Kidney epithelial cell (primary cell): ENCODE measurements around the gene SCPEP1. TPM values are rescaled to one million over a fixed set of nuclear protein-coding genes. Genes with fewer than 3 reads are reported as not detected.

ENCODE experiments used
- DNase-seq: peaks from one replicate; pipeline ENCODE4 v3.0.0-alpha.2; 2010; ENCODE audit warnings: low read depth
- H3K27me3 ChIP-seq: 2 replicates; pipeline ENCODE4 v1.6.0; 2011; ENCODE audit warnings: low read length; ENCODE audit not compliant: control insufficient read depth, insufficient read depth
- H3K36me3 ChIP-seq: 2 replicates; pipeline ENCODE4 v1.5.1; 2011; ENCODE audit warnings: low read length; ENCODE audit not compliant: control insufficient read depth, insufficient read depth
- H3K4me3 ChIP-seq: 2 replicates; pipeline ENCODE4 v1.5.1; 2011; ENCODE audit warnings: low read depth, mild to moderate bottlenecking, control low read depth, low read length
- total RNA-seq: library from RNA; depleted of rRNA; stranded (reverse); fragments of >200 nt; gene quantifications from 2 replicates; pipeline ENCODE4 v1.2.3, GENCODE V29; 2015
- TF ChIP-seq, protein P1 (sequence below): IDR thresholded peaks from 2 replicates; pipeline ENCODE4 v1.5.1; 2011; ENCODE audit warnings: mild to moderate bottlenecking, moderate library complexity, low read length, control low read depth, inconsistent platforms; ENCODE audit not compliant: insufficient read depth, poor library complexity, severe bottlenecking

The SCPEP1 gene
- total RNA-seq, 1 donor from 2014 or later: 24.8 TPM

DNA sequence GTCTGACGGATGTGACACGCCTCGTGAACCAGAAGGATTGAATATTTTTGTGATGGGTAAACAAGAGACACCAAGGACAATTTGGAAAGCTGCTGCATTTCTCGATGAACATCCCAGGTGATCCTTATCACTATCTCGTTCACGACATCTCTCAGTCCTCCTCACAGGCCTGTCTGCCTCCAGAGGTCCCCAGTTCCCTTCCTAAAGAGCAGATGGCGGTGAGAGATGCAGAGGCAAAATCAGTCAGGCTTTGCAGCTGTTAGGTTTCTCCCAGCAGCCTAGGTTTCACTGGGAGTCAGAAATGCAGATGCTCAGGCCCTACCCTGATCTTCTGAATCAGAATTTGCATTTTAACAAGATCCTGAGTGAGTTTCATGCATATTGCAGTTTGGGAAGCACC, 23.6 kb downstream of the SCPEP1 start:
- H3K36me3 ChIP-seq: no peaks in the 10 kb centered on the region
- no peak overlapping the region for H3K4me3 ChIP-seq
- TF ChIP-seq, protein P1, sequence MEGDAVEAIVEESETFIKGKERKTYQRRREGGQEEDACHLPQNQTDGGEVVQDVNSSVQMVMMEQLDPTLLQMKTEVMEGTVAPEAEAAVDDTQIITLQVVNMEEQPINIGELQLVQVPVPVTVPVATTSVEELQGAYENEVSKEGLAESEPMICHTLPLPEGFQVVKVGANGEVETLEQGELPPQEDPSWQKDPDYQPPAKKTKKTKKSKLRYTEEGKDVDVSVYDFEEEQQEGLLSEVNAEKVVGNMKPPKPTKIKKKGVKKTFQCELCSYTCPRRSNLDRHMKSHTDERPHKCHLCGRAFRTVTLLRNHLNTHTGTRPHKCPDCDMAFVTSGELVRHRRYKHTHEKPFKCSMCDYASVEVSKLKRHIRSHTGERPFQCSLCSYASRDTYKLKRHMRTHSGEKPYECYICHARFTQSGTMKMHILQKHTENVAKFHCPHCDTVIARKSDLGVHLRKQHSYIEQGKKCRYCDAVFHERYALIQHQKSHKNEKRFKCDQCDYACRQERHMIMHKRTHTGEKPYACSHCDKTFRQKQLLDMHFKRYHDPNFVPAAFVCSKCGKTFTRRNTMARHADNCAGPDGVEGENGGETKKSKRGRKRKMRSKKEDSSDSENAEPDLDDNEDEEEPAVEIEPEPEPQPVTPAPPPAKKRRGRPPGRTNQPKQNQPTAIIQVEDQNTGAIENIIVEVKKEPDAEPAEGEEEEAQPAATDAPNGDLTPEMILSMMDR: no peak
- no peaks in the 10 kb centered on the region for H3K27me3 ChIP-seq
- DNase-seq: no peak

DNA sequence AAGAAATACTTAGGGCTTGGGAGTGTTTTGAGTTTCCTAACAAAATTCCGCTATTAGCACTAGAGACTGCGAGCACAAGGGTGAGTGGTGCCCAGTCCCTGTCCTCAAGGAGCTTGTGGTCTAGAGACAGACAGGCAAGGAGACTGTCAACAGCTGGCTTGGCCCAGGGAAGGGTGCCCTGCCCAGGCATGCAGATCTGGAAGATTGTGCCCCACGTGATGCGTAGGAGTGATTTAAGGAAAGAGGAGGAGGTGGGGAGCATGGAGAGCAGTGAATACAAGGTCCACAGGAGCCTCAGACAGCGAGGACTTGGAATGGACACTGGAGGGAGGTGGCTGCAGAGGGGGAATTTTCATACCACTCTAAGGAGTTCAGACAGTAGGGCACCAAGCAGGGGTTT, 25.0 kb downstream of the SCPEP1 start:
- no peak overlapping the region for H3K4me3 ChIP-seq
- H3K27me3 ChIP-seq: no peaks in the 10 kb centered on the region
- no peaks in the 10 kb centered on the region for H3K36me3 ChIP-seq
- DNase-seq: no peak
- TF ChIP-seq, protein P1: no peak

DNA sequence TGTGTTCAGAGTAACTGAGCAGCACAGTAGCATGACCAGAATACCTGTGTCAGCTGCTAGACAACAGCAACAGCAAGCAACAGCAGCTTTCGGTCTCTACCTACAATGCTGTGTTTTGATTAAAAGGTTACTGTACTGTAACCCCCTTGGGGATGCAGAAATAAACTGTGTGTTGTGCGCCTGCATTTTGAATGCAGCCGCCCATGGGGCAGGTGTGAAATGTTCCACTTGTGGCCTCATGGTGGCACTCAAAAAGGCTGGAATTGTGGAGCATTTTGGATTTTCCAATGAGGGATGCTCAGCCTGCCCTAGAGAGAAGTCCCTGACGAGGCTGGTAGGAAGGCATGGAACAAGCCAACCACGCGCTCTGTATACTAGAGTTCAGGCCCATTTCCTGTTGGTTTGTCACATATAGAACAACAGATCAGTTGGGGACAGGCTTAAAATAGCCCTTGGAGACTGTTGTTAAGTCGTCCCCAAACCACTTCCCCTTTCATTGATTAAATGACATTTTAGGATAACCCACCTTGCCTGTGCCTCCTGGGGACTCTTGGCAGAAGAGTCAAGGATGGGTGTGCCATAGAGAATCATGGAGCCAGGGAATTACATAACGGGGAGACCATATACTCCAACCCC, 27.1 kb downstream of the SCPEP1 start:
- DNase-seq: no peak
- TF ChIP-seq, protein P1: no peak
- Histone ChIP-seq H3K4me3 (no peak overlapping the region), H3K36me3 (no peaks in the 10 kb centered on the region), H3K27me3 (no peaks in the 10 kb centered on the region)

DNA sequence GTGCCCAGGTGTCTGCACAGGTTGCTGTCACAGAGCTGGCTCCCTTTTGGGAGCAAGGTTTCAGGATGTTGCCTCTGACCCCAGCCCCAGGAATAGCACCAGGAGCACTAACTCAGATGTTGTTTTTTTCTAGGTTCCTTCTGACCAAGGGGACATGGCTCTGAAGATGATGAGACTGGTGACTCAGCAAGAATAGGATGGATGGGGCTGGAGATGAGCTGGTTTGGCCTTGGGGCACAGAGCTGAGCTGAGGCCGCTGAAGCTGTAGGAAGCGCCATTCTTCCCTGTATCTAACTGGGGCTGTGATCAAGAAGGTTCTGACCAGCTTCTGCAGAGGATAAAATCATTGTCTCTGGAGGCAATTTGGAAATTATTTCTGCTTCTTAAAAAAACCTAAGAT, 28.1 kb downstream of the SCPEP1 start:
- no peak for DNase-seq

DNA sequence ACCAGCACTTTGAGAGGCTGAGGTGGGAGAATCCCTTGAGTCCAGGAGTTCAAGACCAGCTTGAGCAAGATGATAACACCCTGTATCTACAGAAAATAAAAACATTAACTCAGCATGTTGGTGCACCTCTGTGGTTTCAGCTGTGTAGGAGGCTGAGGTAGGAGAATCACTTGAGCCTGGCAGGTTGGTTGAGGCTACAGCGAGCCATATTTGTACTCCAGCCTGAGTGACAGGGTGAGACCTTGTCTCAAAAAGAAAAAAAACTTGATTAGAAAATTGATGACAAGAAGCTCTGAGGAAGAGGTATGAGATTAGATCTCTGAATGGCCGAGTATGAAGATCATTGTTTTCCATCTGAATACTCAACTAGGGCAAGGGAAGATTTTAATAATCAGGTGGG, 31.0 kb downstream of the SCPEP1 start:
- TF ChIP-seq, protein P1: no peak
- no peak overlapping the region for H3K4me3 ChIP-seq
- no peaks in the 10 kb centered on the region for H3K27me3 ChIP-seq

More for the DNA sequence above, 28.1 kb downstream of the SCPEP1 start:
- H3K36me3 ChIP-seq: no peaks in the 10 kb centered on the region
- H3K4me3 ChIP-seq: no peak overlapping the region
- TF ChIP-seq, protein P1: no peak
- H3K27me3 ChIP-seq: no peaks in the 10 kb centered on the region

More for the DNA sequence above, 31.0 kb downstream of the SCPEP1 start:
- no peaks in the 10 kb centered on the region for H3K36me3 ChIP-seq
- DNase-seq: no peak
